Measurements from ENCODE around the gene F3.

GRCh38 chr1:94522304-94522703, 19.3 kb downstream of the F3 start:
- TF ChIP-seq KAT7 (CRISPR knock-in tag; IDR thresholded peaks at IDR 0.05; ENCODE audit: borderline replicate concordance): no peak
- TF ChIP-seq, protein P1, sequence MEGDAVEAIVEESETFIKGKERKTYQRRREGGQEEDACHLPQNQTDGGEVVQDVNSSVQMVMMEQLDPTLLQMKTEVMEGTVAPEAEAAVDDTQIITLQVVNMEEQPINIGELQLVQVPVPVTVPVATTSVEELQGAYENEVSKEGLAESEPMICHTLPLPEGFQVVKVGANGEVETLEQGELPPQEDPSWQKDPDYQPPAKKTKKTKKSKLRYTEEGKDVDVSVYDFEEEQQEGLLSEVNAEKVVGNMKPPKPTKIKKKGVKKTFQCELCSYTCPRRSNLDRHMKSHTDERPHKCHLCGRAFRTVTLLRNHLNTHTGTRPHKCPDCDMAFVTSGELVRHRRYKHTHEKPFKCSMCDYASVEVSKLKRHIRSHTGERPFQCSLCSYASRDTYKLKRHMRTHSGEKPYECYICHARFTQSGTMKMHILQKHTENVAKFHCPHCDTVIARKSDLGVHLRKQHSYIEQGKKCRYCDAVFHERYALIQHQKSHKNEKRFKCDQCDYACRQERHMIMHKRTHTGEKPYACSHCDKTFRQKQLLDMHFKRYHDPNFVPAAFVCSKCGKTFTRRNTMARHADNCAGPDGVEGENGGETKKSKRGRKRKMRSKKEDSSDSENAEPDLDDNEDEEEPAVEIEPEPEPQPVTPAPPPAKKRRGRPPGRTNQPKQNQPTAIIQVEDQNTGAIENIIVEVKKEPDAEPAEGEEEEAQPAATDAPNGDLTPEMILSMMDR (IDR thresholded peaks at IDR 0.05): no peak
- no peak for TF ChIP-seq NR2C2 (CRISPR knock-in tag; IDR thresholded peaks at IDR 0.05)
- TF ChIP-seq FOXP4 (CRISPR knock-in tag; IDR thresholded peaks at IDR 0.05): no peak
- TF ChIP-seq, protein P2, sequence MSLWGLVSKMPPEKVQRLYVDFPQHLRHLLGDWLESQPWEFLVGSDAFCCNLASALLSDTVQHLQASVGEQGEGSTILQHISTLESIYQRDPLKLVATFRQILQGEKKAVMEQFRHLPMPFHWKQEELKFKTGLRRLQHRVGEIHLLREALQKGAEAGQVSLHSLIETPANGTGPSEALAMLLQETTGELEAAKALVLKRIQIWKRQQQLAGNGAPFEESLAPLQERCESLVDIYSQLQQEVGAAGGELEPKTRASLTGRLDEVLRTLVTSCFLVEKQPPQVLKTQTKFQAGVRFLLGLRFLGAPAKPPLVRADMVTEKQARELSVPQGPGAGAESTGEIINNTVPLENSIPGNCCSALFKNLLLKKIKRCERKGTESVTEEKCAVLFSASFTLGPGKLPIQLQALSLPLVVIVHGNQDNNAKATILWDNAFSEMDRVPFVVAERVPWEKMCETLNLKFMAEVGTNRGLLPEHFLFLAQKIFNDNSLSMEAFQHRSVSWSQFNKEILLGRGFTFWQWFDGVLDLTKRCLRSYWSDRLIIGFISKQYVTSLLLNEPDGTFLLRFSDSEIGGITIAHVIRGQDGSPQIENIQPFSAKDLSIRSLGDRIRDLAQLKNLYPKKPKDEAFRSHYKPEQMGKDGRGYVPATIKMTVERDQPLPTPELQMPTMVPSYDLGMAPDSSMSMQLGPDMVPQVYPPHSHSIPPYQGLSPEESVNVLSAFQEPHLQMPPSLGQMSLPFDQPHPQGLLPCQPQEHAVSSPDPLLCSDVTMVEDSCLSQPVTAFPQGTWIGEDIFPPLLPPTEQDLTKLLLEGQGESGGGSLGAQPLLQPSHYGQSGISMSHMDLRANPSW (CRISPR knock-in tag; conservative IDR thresholded peaks at IDR 0.05; ENCODE audit: low read depth): no peak
- TF ChIP-seq ATF3 (CRISPR knock-in tag; conservative IDR thresholded peaks at IDR 0.05): no peak
- TF ChIP-seq SMAD3 (CRISPR knock-in tag; IDR thresholded peaks at IDR 0.05; ENCODE audit: borderline replicate concordance): no peak
- TF ChIP-seq JAZF1 (CRISPR knock-in tag; IDR thresholded peaks at IDR 0.05): no peak
- no peak for TF ChIP-seq PREB (CRISPR knock-in tag; IDR thresholded peaks at IDR 0.05; ENCODE audit: borderline replicate concordance)
- TF ChIP-seq ARID4B (CRISPR knock-in tag; IDR thresholded peaks at IDR 0.05; ENCODE audit: borderline replicate concordance): no peak
- no peak for TF ChIP-seq MYBL2 (CRISPR knock-in tag; IDR thresholded peaks at IDR 0.05)
- TF ChIP-seq, protein P3, sequence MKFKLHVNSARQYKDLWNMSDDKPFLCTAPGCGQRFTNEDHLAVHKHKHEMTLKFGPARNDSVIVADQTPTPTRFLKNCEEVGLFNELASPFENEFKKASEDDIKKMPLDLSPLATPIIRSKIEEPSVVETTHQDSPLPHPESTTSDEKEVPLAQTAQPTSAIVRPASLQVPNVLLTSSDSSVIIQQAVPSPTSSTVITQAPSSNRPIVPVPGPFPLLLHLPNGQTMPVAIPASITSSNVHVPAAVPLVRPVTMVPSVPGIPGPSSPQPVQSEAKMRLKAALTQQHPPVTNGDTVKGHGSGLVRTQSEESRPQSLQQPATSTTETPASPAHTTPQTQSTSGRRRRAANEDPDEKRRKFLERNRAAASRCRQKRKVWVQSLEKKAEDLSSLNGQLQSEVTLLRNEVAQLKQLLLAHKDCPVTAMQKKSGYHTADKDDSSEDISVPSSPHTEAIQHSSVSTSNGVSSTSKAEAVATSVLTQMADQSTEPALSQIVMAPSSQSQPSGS (CRISPR knock-in tag; IDR thresholded peaks at IDR 0.05; ENCODE audit: borderline replicate concordance, low read depth): no peak
- TF ChIP-seq ZNF138 (CRISPR knock-in tag; conservative IDR thresholded peaks at IDR 0.05): no peak
- TF ChIP-seq MAX (CRISPR knock-in tag; IDR thresholded peaks at IDR 0.05): no peak

Data from WTC11 (cell line).